HG02642 (cell line): ENCODE measurements around the gene SLFNL1.

Source experiments
- ATAC-seq: cut with Tn5 transposase; IDR thresholded peaks from one replicate; pipeline ENCODE4 v1.9.1; 2021; ENCODE audit warnings: mild to moderate bottlenecking; ENCODE audit not compliant: unreplicated experiment, poor library complexity

SLFNL1 gene

GRCh38 chr1:40987439-40988276, 33.9 kb downstream of the SLFNL1 start:
- no peak for ATAC-seq

- no peak for ATAC-seq
Measured at GRCh38 chr1:40986956-40987355, 34.6 kb downstream of the SLFNL1 start.

GRCh38 chr1:40986328-40986783, 35.2 kb downstream of the SLFNL1 start:
- ATAC-seq, result no peak

- no peak for ATAC-seq
Measured at GRCh38 chr1:40985875-40986274, 35.6 kb downstream of the SLFNL1 start.

- no peak for ATAC-seq
Measured at GRCh38 chr1:40985161-40985560, 36.4 kb downstream of the SLFNL1 start.

- ATAC-seq, result no peak
Measured at GRCh38 chr1:40984531-40984930, 37.0 kb downstream of the SLFNL1 start.

GRCh38 chr1:40984066-40984465, 37.5 kb downstream of the SLFNL1 start:
- ATAC-seq, result no peak

- ATAC-seq, result no peak
Measured at GRCh38 chr1:40983286-40983685, 38.2 kb downstream of the SLFNL1 start.

GRCh38 chr1:40982721-40983120, 38.8 kb downstream of the SLFNL1 start:
- ATAC-seq, result no peak

GRCh38 chr1:40981691-40982448, 39.7 kb downstream of the SLFNL1 start:
- no peak for ATAC-seq

- no peak for ATAC-seq
Measured at GRCh38 chr1:40980453-40981121, 40.9 kb downstream of the SLFNL1 start.

- peak; percentile 27 for ATAC-seq
Measured at GRCh38 chr1:40980068-40980452, 41.5 kb downstream of the SLFNL1 start.

GRCh38 chr1:40979241-40980067, 42.1 kb downstream of the SLFNL1 start, which contains the start of gene CTPS1:
CTPS1 (plus strand) TSS chr1:40979696; CDS start chr1:40983291, 3,595 bp downstream.
- peak; percentile 92 for ATAC-seq

- ATAC-seq, result no peak
Measured at GRCh38 chr1:40978886-40979240, 42.7 kb downstream of the SLFNL1 start.

GRCh38 chr1:40977716-40978115, 43.8 kb downstream of the SLFNL1 start:
- ATAC-seq, result no peak

- no peak for ATAC-seq
Measured at GRCh38 chr1:40976952-40977690, 44.4 kb downstream of the SLFNL1 start.

- no peak for ATAC-seq
Measured at GRCh38 chr1:40974945-40975344, 46.6 kb downstream of the SLFNL1 start.

- ATAC-seq, result no peak
Measured at GRCh38 chr1:40973912-40974311, 47.6 kb downstream of the SLFNL1 start.

- no peak for ATAC-seq
Measured at GRCh38 chr1:40971966-40972365, 49.6 kb downstream of the SLFNL1 start.
